Posterior cingulate gyrus (tissue), 11 donors: ENCODE measurements around the gene PNPLA1.

ENCODE experiments used
- DNase-seq, 10 donors: peaks; one replicate each; pipeline versions ENCODE4 v3.0.0 to v3.0.0-alpha.2; 2020 to 2021; ENCODE audit warnings: mixed read lengths in 3 of 10
- intact Hi-C: fragments of 100-400 bp; cut with DNase I; formaldehyde crosslinking; loops from one replicate; pipeline ENCODE4 v1.15.1; 2023

Gene PNPLA1

GRCh38 chr6:36283608-36284007 is 13.7 kb downstream of the PNPLA1 start:
- intact Hi-C loops = no loop called here
- DNase-seq = no peak

DNA sequence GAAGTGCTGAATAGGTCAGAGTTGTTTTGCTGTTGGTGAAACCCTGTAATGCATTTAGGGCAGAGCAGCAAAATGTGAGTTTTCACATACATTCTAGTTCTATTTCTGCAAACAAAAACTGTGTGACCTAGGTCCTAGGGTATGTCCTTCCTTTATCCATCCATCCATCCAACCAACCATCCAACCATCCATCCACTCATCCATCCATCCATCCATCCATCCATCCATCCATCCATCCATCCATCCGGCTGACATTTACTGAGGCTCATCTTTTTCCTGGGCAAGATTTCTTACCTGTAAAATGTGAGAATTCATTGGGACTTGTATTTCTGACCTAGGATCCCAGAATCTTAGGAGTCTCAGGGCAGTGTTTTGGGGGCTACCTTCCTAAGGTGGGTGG is 14.5 kb downstream of the PNPLA1 start:
- DNase-seq = no peak
- intact Hi-C loops = no loop called here

- intact Hi-C loops = no loop called here
- DNase-seq = peak in 8 of 10 donors; percentile 43 to 95 (median 69)
Observed at GRCh38 chr6:36285187-36285671, 15.4 kb downstream of the PNPLA1 start.

DNA sequence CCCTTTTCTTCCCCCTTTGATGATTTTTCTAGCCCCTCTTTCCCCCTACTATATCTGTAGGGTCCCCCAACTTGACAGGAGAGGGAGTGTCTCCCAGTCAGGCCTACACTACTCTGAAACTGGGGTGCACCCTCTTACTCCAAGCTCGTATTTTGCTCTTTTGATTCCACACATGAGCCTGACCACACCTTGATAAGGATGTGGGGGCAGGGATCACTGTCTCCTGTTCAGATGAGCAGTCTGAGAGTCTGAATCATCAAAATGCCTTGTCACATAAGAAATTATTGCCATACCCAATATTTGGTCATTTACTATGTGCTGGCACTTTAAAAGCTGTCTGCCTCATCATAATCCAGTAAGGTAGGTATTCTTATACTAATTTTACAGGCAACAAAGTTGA is 15.9 kb downstream of the PNPLA1 start:
- intact Hi-C loops = no loop called here
- no peak for DNase-seq

DNA sequence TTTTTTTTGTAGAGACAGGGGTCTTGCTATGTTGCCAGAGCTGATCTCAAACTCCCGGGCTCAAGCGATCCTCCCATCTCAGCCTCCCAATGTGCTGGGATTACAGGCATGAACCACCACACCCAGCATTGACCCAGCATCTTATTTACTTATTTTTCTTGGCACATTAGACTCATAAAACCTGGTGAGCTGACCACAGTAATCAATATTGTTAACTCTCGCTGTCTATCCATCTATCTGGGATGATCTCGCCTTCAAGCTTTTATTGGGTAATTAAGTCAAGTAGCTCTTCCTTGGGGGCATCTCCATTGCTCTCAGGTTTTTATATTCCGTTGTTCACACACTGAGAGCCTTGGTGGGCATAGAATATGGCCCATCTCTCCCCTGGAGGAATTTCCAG is 17.0 kb downstream of the PNPLA1 start:
- intact Hi-C loops = no loop called here
- peak in 1 of 10 donors; percentile 16 for DNase-seq

GRCh38 chr6:36289281-36289878 is 19.5 kb downstream of the PNPLA1 start:
- intact Hi-C loops = no loop called here
- DNase-seq = peak in 1 of 10 donors; percentile 87

DNA sequence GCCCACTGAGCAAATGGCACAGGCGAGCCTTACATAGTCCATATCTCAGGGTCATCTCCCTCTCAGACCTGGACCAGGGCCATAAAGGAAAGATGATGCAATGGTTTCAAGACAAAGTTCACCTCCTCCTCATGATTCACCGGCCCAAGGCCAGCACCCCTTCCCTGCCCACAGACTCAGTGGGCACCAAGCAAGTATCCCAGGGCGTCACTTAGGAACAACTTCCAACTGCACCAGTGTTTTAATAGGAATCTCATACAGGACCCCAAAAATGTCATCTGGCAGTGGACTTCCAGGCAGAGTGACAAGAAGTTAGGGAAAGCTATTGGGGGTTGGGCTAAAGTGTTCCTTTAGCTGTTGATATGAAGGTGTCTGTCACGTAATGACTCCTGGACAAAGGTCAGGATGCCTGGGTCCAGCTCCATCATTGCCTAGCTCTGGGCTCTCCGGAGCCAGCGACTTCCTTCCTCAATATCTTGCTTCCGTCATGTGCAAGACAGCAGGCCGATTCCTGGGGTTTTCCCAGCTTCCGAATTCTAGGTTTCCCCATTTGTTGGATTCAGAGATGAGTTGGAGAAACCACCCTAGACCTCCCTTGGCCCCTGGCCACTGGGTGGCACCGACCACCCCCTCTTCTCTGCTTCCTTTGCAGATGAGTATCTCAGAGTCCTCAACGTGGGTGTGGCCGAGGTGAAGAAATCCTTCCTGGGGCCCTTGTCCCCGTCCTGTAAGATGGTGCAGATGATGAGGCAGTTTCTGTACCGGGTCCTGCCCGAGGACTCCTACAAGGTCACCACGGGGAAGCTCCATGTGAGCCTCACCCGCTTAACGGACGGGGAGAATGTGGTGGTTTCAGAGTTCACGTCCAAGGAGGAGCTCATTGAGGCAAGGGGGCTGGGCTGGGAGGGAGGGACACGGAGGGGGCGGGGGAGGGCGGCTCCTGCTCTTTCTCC is 21.1 kb downstream of the PNPLA1 start:
- DNase-seq = peak in 1 of 10 donors; percentile 52
- intact Hi-C loops = no loop called here

- intact Hi-C loops = no loop called here
- DNase-seq = peak in 1 of 10 donors; percentile 71
Observed at GRCh38 chr6:36292170-36292569, 22.3 kb downstream of the PNPLA1 start.

DNA sequence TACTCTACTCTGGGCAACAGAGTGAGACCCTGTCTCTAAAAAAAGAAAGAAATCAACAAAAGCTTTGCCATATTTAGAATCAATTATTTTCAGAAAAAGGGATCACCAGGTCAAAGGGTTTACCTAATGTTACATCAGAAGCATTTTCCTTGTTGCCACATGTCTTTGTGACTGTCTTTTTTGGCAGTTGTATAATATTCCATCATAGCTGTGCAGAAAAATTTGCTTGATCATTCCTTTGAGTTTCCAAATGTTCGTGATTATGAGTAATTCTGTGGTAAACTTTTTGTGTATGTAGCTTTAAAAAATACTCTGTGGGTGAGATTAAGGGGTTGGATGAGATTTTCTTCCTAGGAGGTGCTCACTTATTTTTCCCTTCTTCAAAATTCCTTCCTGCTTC is 26.4 kb downstream of the PNPLA1 start:
- no peak for DNase-seq
- intact Hi-C loops = no loop called here

GRCh38 chr6:36297051-36297450 is 27.2 kb downstream of the PNPLA1 start:
- intact Hi-C loops = no loop called here
- no peak for DNase-seq

DNA sequence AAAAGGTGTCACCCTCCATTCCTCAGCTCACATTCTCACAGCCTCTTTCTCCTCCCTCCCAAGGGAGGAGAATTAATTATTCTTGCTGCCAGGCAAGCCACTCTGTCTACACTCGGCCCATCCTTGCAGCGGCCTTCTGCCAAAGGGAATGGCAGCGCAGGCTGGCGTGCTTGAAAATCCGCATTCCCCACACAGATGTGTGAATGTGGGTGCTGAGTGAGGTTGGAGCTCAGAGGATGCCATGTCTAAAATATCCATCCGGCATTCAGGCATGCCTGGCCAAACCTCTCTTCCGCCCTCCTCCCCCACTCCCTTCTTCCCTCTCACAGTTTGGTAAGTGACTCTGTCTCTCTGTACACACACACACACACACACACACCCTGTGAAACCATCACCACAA is 27.7 kb downstream of the PNPLA1 start:
- intact Hi-C loops = no loop called here
- DNase-seq = peak in 8 of 10 donors; percentile 51 to 94 (median 64)

- DNase-seq = no peak
- intact Hi-C loops = no loop called here
Observed at GRCh38 chr6:36298027-36298426, 28.2 kb downstream of the PNPLA1 start.

- intact Hi-C loops = loop anchor here (5.0 kb wide), 1 partner anchor 41 kb away; no protein-coding TSS in a partner anchor
- peak in 1 of 10 donors; percentile 61 for DNase-seq
Observed at GRCh38 chr6:36301085-36301658, 31.3 kb downstream of the PNPLA1 start.

GRCh38 chr6:36301781-36302180 is 31.9 kb downstream of the PNPLA1 start:
- DNase-seq = peak in 1 of 10 donors; percentile 74
- intact Hi-C loops = loop anchor here (1.0 to 5.0 kb wide), 2 partner anchors 41 to 59 kb away; no protein-coding TSS in a partner anchor

- intact Hi-C loops = loop anchor here (1.0 to 5.0 kb wide), 2 partner anchors 40 to 58 kb away; no protein-coding TSS in a partner anchor
- DNase-seq = peak in 9 of 10 donors; percentile 52 to 95 (median 82)
Observed at GRCh38 chr6:36302227-36302976, 32.5 kb downstream of the PNPLA1 start.

GRCh38 chr6:36305885-36306284 is 36.0 kb downstream of the PNPLA1 start:
- DNase-seq = no peak
- intact Hi-C loops = no loop called here

DNA sequence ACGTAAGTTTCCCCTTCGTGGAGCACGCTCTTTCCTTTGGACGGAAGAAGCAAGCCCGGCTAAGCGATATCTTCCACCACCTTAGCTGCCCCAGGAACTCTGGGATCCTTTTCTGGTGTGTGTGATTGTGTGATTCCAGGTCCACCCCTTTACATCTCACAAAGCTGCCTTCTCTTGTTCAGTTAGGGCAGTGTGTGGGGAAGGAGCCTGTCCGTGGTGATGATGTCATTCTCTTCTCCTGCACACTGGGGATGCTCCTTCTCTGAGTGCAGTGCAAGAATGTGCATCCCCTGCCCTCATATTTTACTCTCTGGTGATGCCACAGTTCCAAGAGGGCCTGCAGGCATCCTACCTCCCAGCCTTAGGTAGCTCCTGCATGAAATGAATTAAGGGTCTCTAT is 36.5 kb downstream of the PNPLA1 start:
- intact Hi-C loops = no loop called here
- no peak for DNase-seq

- intact Hi-C loops = no loop called here
- DNase-seq = no peak
Observed at GRCh38 chr6:36308514-36308913, 38.7 kb downstream of the PNPLA1 start.

GRCh38 chr6:36309203-36309602 is 39.3 kb downstream of the PNPLA1 start:
- no peak for DNase-seq
- intact Hi-C loops = no loop called here

GRCh38 chr6:36309900-36310299 is 40.0 kb downstream of the PNPLA1 start:
- DNase-seq = no peak
- intact Hi-C loops = no loop called here
